HG03571 (cell line): Measurements from ENCODE around the gene CLOCK.
A peak's percentile ranks its signal among the peaks of the same experiment; 100 is the strongest.

ENCODE experiments used
- ATAC-seq: cut with Tn5 transposase; IDR thresholded peaks from one replicate; pipeline ENCODE4 v1.9.1; 2021; ENCODE audit not compliant: unreplicated experiment

Gene CLOCK

DNA sequence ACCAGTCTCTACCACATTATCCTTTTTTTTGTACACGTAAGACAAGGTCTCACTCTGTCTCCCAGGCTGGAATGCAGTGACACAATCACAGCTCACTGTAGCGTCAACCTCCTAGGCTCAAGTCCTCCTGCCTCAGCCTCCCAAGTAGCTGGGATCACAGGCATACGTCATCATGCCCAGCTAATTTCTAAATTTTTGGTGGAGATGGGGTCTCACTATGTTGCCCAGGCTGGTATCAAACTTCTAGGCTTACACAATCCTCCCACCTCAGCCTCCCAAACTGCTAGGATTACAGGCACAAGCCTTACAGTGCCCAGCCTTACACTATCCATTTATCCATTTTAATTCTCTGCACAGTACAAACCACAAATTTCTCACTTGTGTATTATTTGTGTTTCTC is 58.0 kb downstream of the CLOCK start:
- no peak for ATAC-seq

DNA sequence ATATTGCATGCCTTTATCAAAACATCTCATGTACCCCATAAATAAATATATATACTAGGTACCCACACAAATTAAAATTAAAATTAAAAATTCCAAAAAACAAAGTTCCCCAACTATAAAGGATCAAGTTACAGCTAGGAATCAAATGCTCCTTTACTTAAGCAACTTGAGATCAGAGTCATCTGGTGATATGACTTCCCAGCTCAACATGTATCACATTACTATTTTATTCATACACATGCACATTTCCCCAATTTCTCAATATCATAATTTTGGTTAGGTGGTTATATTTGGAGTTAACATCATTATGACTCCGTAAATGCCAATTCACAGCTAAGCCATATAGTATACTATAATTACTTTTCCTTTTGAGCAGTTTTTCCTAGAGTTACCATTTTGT is 60.9 kb downstream of the CLOCK start:
- ATAC-seq: no peak

DNA sequence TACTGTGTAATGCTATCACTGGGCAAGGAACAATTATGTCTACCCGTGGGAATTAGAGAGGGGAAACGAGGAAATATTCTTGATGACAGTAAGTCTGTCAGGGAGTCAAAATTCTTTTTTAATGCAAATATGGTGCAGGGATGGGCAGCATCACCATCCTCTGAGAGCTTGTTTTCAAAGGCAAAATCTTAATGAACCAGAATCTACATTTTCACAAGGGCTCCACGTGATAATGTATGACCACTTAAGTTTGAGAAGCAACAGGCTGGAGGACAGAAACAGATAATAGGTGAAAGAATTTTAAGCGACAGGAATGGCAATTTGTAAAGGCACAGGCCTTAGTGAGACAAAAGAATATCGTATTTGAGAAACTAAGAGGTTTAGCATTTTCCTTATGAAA is 63.4 kb downstream of the CLOCK start:
- ATAC-seq: no peak

DNA sequence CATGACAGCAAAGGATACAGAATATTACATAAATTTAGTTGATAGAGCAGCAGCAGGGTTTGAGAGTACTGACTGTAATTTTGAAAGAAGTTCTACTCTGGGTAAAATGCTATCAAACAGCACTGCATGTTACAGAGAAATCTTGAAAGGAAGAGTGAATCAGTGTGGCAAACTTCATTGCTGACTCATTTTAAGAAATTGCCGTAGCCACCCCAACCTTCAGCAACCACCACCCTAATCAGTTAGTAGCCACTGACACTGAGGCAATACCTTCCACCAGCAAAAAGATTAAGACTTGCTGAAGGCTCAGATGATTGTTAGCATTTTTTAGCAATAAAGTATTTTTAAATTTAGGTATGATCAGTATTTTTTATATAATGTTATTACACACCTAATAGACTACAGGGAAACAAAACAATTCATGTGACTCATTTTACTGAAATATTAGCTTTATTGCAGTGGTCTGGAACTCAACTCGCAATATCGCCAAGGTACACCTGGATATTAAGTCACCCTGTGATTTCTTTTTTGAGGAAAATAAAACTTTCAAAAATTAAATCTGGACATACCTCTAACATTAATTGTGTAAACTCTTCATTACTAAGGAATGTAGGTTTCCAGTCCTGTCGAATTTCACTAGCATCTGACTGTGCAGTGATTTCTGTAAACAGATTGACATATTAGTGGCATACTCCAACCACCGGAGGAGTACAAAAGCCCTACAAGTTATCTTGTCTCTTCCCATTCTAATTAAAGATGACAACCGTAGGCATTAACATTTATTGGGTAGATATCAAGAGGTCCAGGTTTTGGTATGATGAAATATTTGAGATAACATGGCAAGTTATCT is 71.1 kb downstream of the CLOCK start:
- no peak for ATAC-seq

DNA sequence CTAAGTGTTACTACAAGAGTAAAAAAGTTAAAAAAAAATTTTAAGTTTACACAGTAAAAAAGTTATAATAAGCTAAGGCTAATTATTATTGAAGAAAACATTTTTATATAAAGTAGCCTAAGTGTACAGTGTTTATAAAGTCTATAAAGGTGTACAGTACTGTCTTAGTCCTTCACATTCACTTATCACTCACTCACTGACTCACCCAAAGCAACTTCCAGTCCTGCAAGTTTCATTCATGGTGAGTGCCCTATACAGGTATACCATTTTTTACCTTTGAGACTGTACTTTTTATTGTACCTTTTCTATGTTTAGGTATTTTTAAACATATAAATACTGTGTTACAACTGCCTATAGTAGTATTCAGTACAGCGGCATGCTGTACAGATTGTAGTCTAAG is 76.7 kb downstream of the CLOCK start:
- ATAC-seq: no peak

DNA sequence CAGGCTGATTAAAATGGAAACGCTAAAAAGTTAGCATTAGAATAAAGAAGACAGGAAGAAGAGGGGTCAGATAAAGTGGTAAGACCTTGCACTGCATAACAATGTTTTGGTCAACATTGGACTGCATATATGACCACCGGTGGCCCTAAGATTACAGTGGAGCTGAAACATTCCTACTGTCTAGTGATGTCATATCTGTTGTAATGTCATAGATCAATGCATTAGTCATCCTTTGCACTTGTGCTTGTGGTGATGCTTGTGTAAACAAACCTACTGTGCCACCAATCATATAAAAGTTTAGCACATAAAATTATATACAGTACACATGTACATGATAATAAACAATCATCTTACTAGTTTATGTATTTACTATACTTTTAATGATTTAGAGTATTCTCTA is 78.0 kb downstream of the CLOCK start:
- no peak for ATAC-seq

DNA sequence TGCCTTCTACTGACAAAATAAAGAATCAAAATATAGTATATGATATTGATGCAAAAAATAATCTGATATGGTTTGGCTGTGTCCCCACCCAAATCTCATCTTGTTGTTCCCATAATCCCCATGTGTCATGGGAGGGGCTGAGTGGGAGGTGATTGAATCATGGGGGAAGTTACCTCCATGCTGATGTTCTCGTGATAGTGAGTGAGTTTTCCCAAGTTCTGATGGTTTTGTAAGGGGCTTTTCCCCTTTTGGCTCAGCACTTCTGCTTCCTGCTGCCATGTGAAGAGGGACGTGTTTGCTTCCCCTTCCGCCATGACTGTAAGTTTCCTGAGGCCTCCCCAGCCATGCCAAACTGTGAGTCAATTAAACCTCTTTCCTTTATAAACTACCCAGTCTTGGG is 80.7 kb downstream of the CLOCK start:
- ATAC-seq: no peak

DNA sequence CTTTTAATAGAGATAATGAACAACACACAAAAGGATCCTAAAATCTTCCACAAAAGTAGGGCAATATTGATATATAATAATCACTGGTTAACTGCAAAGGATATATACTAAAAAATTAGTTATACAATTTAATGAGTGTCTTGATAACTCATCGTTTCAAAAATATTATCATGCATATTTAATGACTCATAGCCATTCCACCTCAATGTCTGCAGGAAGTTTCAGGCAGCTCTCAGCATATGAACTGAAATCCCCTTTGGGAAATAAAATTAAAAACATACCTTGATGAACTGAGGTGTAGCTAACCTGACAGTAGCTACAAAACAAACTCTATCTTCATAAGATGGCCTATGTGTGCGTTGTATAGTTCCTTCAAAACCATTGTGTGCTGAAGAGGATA is 88.1 kb downstream of the CLOCK start:
- ATAC-seq: no peak

DNA sequence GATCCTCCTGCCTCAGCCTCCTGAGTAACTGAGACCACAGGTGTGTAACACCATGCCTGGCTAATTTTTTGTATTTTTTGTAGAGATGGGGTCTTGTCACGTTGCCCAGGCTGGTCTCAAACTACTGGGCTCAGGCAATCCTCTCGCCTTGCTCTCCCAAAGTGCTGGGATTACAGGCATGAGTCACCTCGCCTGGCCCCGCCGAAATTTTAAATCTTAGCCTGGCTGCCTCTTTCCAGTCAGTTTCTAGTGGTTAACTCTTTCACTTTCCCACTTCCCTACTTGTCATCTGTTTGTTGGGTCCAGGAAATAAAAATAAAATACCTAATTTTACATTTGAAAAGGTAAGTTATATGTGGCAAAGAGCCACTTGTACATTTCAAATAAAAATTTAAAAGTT is 88.5 kb downstream of the CLOCK start:
- no peak for ATAC-seq

DNA sequence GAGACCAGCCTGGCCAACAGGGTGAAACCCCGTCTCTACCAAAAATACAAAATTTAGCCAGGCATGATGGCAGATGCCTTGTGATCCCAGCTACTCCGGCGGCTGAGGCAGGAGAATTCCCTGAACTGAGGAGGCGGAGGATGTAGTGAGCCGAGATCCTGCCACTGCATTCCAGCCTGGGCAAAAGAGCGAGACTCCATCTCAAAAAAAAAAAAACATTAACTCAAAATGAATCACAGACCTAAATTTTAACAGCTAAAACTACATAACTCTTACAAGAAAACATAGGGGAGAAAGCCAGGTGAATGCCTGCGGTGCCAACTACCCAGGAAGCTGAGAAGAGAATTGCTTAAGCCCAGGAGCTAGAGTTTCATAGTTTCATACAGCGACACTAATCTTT is 96.1 kb downstream of the CLOCK start:
- no peak for ATAC-seq

DNA sequence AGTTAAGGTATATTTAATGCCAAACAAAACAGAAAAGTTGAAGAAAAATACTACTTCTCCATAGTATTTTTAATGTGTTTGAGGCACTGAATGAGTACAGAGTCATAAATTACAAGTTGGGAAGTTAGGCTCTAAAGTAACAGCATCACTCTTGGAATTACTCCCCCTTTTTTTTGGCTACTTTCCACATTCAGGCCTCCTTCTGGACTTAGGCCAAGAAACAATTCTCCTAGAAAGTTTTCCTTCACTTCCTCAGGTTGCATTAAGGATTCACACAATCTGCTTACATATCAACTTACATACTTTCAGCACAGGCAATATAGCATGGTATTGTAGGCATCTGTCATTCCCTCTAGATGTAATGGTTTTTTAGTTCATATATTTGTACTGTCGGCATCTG is 98.9 kb downstream of the CLOCK start:
- no peak for ATAC-seq

DNA sequence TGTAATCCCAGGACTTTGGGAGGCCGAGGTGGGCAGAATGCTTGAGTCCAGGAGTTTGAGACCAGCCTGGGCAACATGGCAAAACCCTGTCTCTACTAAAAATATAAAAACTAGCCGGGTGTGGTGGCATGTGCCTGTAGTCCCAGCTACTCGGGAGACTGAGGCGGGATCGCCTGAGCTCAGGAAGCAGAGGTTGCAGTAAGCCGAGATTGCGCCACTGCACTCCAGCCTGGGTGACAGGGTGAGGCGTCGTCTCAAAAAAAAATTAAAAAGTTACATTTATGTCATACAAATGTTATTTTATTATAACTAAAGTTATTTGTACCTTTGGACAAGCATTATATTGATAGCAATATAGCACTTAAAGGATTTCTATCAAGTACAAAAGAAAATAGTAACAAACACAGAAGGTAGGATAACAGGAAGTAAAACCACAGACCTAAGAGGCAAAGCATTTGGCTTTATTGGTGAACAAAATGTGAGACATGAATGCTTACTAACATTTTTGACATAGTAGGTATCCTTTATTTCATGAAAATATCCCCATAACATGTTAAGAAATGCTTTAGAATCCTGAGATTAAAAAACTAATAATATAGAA is 99.5 kb downstream of the CLOCK start:
- no peak for ATAC-seq

DNA sequence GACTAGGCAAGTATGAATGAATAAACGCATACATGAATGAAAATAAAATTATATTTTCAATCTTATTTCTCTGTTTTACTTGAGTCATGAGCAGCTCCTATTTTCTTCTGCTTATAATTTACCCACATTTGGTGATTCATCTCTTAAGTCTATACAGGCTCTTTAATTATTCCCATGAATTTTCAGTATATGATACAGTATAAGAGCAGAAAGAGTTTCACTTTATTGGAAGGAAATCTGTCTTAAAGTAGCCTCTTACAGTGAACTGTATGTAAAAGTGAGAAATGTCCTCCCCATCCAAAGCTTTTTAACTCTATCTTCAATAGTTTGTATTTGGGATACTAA is 100.2 kb downstream of the CLOCK start:
- no peak for ATAC-seq

DNA sequence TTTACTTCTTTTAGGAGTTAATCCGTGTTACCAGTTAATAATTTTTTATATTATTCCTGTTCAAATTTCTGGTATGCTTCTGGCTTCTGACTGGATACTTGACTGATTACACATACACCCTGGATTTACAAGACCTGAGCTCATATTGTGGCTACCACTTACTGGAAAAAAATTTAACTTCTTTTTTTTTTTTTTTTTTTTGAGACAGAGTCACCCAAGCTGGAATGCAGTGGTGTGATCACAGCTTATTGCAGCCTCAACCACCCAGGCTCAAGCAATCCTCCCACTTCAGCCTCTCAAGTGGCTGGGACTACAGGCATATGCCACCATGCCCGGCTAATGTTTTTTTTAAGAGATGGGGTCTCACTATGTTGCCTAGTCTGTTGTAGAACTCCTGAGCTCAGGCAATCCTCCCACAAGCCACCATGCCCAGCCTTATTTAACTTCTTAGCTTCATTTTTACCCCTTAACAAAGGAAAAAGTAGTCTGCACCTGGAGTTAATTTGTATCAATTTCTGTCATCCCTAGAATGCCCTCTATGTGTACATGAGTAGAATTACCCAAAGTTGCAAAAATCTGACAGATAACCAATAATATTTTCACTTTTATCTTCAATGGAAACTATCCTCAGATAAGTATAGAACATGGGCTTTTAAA is 100.7 kb downstream of the CLOCK start:
- ATAC-seq: no peak

DNA sequence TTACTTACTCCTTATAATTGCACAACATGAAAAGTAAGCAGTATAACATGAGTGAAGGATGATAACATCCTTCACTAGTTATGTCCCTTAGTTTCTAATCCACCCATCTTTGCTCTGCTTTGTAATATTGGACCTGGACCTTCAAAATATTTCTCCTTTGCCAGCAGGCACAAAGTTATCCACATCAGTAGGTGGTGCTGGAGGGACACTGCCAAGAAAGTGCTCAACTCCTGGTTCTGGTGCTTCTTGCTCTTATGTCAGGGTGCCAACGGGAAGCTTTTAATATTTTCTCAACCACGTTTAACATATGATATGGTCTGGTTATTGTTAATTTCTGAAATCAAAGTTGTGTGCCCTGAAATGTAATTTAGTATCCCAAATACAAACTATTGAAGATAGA is 101.9 kb downstream of the CLOCK start:
- ATAC-seq: no peak

DNA sequence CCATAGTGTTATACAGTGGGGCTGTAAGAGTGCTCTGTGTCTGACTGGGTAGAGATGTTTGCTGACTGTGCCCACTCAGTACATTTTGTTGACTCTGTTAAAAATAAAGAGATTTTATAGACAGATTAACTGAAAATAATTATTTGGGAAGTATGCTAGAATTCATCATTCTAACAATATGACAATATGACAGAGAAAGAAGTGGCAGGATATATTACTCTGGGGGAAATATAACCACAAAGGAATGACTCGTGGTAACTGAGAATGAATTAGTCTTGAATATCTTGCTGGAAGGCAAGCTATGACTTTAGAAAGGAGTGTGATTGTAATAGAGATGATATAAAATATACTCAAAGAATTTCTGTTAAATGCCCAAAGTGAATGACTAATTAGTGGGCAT is 104.2 kb downstream of the CLOCK start:
- ATAC-seq: no peak

DNA sequence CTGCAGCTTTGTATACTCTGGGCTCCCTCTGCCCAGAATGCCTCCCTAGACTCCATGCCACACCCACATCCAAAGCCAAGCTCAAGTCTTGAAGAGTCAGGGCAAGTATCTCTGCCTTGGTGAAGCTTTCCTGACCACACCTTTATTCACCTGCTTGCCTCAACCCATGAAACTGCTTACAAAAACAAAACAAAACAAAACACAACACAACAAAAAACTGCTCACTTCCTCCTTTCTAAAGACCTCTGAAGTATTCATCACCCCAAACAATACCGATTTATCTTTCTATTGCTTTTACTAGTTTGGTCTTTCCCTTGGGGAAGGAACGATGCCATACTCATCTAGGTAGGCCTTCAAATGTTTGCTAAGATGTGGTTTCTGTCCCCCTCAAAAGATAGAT is 105.9 kb downstream of the CLOCK start:
- no peak for ATAC-seq

DNA sequence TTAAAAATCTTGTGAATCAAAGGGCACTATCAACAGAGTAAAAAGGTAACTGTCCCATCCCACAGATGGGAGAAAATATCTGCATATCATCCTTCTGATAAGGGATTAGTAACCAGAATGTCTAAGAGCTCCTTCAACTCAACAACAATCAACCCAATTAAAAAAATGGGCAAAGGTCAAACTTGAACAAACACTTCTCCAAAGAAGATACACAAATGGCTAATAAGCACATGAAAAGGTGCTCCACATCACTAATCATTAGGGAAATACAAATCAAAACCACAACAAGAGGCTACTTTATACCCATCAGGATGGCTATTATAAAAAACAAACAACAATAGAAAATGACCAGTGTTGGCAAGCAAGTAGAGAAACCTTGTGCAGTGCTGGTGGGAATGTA is 107.7 kb downstream of the CLOCK start:
- ATAC-seq: no peak

DNA sequence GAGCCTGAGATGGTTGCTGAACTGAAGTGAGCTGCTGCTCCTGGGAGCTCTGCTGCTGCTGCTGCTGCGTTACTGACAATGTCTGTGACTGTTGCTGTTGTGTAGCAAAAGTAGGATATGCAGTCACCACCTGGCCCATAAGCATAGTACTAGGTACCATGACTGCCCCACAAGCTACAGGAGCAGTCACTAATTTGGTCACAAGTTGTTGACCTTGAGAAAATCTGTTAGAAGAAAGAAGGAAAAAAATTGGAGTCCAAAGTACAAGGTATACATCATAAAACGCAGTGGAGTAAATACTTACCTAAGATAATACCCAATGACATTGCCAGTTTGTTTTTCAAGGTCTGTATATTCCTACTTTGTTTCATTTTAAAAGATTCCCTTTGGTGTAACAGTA is 108.4 kb downstream of the CLOCK start:
- ATAC-seq: no peak

DNA sequence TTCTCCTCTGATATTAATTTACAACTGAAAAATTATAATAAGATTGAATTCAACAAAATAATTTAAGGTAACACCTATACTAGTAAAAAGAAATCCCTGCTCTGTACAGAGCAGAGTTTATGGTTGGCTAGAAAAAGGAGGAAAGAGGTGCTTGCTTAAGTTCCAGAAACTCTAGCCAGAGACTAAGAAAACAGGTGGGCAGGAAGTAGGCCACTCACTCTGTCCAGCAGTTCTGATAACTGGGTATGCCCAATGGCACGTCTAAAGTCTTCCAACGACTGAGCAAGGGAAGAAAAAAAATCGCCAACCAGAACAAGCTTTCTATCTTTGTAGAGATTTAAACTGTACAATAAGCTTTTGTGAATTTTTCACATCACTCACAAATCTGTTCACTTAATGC is 108.9 kb downstream of the CLOCK start:
- no peak for ATAC-seq

DNA sequence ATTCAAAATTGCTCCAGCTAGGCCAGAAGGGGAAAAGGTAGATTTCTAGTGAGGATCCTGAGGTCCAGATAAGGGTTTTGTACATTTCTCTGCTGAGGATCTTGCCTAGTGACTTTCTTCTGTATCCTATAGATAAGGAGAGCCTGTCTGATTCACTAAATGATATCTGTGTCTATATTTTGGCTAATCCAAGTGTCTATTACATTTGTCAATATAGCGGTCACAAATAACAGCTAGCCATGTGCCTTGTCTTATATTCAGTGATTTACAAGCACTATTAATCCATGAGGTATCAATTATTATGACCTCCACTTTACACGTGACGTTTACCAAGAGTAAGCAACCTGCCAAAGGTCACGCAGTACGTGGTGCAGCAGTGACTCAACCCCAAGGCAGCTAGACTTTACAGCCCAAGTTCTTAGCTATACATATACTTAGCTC is 109.3 kb downstream of the CLOCK start:
- no peak for ATAC-seq

DNA sequence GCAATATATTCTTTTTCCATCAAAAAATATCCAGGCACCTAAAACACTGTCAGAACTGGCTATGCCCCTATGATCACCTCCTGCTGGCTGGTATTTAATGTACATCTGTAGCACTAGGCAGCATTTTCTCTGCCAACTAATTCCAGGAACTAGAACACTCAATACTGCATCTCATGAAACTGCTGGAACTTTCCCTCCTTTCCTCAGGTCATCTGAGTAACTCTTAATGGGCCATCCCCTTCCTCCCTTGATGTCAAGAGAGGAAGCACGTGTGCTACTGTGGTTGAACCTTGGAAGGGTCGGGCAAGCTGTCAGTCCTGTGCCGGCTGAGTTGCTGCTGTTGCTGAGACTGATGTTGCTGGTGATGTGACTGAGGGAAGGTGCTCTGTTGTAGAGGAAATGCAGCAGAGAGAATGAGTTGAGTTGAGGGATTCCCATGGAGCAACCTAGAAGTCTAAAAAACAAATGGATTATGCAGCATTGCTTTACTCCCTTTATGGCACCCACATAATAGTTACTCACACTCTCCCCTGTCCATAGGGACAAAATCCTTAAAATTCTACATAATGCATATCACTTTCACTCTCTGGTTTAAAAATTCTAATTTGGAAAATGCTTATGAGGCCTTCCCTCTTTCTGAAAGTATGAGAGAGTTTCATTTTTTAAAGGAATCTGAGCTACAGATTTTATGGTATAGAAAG is 111.4 kb downstream of the CLOCK start:
- ATAC-seq: peak; percentile 50
